Kidney epithelial cell (primary cell): ENCODE measurements around the gene TBC1D3B. TPM values are rescaled to one million over a fixed set of nuclear protein-coding genes. Genes with fewer than 3 reads are reported as not detected.
"Not testable (repeated sequence)": the region's sequence is repeated elsewhere in the genome, so short reads cannot be mapped to it uniquely, and the experiment has no call there.

Experiments
- DNase-seq: peaks from one replicate; pipeline ENCODE4 v3.0.0-alpha.2; 2010; ENCODE audit warnings: low read depth
- H3K27me3 ChIP-seq: 2 replicates; pipeline ENCODE4 v1.6.0; 2011; ENCODE audit warnings: low read length; ENCODE audit not compliant: control insufficient read depth, insufficient read depth
- H3K36me3 ChIP-seq: 2 replicates; pipeline ENCODE4 v1.5.1; 2011; ENCODE audit warnings: low read length; ENCODE audit not compliant: control insufficient read depth, insufficient read depth
- H3K4me3 ChIP-seq: 2 replicates; pipeline ENCODE4 v1.5.1; 2011; ENCODE audit warnings: low read depth, mild to moderate bottlenecking, control low read depth, low read length
- total RNA-seq: library from RNA; depleted of rRNA; stranded (reverse); fragments of >200 nt; gene quantifications from 2 replicates; pipeline ENCODE4 v1.2.3, GENCODE V29; 2015
- TF ChIP-seq, protein P1 (sequence below): IDR thresholded peaks from 2 replicates; pipeline ENCODE4 v1.5.1; 2011; ENCODE audit warnings: mild to moderate bottlenecking, moderate library complexity, low read length, control low read depth, inconsistent platforms; ENCODE audit not compliant: insufficient read depth, poor library complexity, severe bottlenecking

The TBC1D3B gene
- total RNA-seq, 1 donor from 2014 or later = not detected

DNA sequence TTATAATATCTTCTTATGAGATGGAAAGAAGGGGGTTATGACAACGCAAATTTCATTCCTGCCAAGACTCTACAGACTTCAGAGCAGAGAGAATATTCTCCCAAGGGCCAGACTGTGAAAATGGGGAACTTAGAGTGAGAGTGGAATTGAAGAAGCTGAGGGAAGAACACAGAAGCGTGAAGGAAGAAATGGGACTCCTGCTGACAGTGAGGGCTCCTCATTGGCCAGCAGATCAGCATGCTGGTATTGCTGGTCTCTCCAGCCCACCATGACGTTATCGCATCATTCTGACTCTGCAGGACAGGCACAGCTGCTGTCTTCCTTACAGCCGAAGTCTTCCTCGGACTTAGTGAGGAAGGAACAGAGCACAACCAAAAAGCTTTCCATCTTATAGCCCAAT, 48.5 kb downstream of the TBC1D3B start:
- TF ChIP-seq, protein P1, sequence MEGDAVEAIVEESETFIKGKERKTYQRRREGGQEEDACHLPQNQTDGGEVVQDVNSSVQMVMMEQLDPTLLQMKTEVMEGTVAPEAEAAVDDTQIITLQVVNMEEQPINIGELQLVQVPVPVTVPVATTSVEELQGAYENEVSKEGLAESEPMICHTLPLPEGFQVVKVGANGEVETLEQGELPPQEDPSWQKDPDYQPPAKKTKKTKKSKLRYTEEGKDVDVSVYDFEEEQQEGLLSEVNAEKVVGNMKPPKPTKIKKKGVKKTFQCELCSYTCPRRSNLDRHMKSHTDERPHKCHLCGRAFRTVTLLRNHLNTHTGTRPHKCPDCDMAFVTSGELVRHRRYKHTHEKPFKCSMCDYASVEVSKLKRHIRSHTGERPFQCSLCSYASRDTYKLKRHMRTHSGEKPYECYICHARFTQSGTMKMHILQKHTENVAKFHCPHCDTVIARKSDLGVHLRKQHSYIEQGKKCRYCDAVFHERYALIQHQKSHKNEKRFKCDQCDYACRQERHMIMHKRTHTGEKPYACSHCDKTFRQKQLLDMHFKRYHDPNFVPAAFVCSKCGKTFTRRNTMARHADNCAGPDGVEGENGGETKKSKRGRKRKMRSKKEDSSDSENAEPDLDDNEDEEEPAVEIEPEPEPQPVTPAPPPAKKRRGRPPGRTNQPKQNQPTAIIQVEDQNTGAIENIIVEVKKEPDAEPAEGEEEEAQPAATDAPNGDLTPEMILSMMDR = no peak
- no peak overlapping the region for H3K4me3 ChIP-seq
- H3K27me3 ChIP-seq = no peaks in the 10 kb centered on the region
- no peak for DNase-seq
- H3K36me3 ChIP-seq = no peaks in the 10 kb centered on the region

GRCh38 chr17:36127199-36127893, 49.1 kb downstream of the TBC1D3B start:
- Histone ChIP-seq H3K36me3 (no peaks in the 10 kb centered on the region), H3K4me3 (no peak overlapping the region), H3K27me3 (no peaks in the 10 kb centered on the region)
- TF ChIP-seq, protein P1 = no peak
- DNase-seq = no peak

DNA sequence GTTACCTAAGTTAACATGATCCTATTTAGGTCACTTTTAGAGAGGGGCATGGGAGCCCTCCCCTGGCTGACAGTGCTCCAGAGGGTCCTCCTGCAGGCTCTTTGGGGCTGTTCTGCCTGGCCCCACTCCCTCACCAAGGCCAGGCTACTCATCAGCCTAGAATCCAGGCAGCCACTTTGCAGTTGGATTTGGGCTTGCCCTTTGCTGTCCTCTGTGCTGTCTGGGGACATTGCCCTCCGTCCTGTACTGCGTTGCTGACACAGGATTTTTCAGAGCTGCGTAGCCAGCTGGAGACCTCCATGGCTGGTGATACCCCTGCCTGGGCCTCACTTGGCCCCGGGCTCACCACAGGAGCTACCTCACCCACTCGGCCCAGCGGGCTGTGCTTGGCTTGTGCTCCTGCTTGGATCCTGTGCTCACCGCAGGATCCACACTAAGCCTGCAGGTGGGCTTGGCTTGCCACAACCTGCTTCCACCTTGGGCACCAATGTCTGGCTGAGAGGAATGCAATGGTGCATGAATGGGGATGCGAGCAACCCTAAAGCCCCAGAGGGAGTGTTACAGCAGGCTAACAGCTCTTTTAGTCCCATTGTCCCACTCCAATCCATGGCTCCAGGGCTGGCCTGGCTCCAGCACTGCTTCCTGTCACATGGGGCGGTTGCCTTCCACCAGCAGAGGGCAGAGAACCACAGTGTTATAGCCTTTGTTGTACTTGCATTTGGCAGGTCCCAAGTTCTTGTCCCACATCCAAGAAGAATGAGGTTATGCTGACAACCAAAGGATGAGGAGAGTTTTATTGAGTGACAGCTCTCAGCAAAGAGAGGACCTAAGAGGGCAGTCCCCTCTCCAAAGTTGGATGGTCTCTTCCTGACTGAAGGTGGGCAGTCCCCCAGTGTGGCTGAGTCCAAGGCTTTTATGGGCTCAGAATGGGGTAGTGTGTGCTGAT, 51.3 kb downstream of the TBC1D3B start:
- Histone ChIP-seq H3K27me3 (no peaks in the 10 kb centered on the region), H3K36me3 (no peaks in the 10 kb centered on the region), H3K4me3 (no peak overlapping the region)
- TF ChIP-seq, protein P1 = no peak
- DNase-seq = no peak

GRCh38 chr17:36123431-36123830, 53.0 kb downstream of the TBC1D3B start:
- Histone ChIP-seq H3K27me3 (no peaks in the 10 kb centered on the region), H3K36me3 (no peaks in the 10 kb centered on the region), H3K4me3 (no peak overlapping the region)
- no peak for DNase-seq
- TF ChIP-seq, protein P1 = no peak

- not testable (repeated sequence) for H3K27me3 ChIP-seq, DNase-seq, H3K36me3 ChIP-seq, H3K4me3 ChIP-seq
Observed at GRCh38 chr17:36121099-36121498, 55.3 kb downstream of the TBC1D3B start.

- no peaks in the 10 kb centered on the region for H3K36me3 ChIP-seq
- H3K27me3 ChIP-seq = no peaks in the 10 kb centered on the region
- no peak for DNase-seq
- TF ChIP-seq, protein P1 = no peak
- H3K4me3 ChIP-seq = no peak overlapping the region
Observed at GRCh38 chr17:36120221-36120620, 56.2 kb downstream of the TBC1D3B start.
